ENCODE measurements around the gene INO80.

INO80 gene

DNA sequence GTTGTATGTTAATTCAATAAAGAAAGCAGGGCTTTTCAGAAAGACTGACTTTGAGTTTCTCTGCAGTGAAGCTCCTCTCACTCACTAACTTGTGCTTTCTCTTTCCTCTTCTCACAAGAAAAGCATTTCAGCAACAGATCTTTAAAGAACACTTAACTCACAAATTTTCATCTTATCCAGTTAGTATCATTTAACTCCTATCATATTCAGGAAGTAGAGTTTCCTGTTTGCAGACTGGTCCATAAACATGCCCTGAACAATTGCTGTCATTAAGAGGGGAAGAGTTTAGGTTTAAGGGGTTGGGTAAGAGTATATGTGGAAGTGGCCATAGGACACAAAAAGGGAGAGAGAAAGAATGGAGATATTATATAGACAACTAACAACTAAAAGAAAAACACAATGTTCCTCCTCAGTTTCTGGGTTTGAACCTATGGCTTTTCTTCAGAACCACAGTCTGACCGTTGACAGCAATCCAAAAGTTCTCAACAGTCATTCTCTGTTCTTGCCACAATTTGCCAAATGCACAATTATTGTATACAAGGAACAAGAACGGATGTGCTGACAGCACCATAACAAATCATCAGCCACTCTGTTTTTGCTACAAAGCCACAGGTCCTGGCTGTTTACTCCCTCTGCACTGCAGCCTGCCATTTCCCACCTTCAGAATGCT, 98.9 kb downstream of the INO80 start:
- no peak overlapping the region for H3K27ac ChIP-seq
- TF ChIP-seq, protein P1, sequence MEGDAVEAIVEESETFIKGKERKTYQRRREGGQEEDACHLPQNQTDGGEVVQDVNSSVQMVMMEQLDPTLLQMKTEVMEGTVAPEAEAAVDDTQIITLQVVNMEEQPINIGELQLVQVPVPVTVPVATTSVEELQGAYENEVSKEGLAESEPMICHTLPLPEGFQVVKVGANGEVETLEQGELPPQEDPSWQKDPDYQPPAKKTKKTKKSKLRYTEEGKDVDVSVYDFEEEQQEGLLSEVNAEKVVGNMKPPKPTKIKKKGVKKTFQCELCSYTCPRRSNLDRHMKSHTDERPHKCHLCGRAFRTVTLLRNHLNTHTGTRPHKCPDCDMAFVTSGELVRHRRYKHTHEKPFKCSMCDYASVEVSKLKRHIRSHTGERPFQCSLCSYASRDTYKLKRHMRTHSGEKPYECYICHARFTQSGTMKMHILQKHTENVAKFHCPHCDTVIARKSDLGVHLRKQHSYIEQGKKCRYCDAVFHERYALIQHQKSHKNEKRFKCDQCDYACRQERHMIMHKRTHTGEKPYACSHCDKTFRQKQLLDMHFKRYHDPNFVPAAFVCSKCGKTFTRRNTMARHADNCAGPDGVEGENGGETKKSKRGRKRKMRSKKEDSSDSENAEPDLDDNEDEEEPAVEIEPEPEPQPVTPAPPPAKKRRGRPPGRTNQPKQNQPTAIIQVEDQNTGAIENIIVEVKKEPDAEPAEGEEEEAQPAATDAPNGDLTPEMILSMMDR (conservative IDR thresholded peaks at IDR 0.05): no peak
- no peak for TF ChIP-seq ZFX (IDR thresholded peaks at IDR 0.05)

DNA sequence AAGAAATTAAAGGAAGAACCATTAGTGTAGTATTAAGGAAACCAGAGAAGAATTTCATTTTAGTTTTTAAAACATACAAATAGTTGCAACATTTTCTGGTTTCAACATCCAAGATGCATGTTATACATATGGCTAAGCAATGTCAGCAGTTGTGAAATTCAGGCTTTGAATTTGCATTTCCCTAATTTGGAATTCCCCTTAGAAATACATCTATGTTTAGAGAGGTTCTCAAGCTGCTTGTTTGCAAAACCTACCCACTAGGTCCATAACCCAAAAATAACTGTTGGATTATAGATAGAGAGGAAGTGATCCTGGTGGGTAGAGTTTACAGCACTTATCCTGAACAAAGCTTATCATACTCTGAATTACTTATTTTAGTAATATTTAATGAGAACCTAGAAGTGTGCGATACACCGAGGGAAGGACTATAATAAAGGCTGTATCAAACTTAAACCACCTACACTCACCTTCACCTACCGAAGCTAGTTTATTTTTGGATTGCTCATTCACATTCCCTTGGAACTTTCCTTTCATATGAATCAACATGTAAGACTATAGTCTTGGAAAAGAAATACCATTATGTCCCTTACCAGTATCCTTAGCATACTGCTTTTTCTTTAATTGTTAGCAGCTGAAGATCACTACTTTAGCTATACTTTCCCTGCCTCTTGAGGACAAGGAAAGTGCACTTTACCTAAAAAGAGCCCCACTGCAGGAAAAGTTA, 102.2 kb downstream of the INO80 start:
- H3K27ac ChIP-seq: no peak overlapping the region
- TF ChIP-seq ZFX (IDR thresholded peaks at IDR 0.05): no peak
- TF ChIP-seq, protein P1 (conservative IDR thresholded peaks at IDR 0.05): no peak

DNA sequence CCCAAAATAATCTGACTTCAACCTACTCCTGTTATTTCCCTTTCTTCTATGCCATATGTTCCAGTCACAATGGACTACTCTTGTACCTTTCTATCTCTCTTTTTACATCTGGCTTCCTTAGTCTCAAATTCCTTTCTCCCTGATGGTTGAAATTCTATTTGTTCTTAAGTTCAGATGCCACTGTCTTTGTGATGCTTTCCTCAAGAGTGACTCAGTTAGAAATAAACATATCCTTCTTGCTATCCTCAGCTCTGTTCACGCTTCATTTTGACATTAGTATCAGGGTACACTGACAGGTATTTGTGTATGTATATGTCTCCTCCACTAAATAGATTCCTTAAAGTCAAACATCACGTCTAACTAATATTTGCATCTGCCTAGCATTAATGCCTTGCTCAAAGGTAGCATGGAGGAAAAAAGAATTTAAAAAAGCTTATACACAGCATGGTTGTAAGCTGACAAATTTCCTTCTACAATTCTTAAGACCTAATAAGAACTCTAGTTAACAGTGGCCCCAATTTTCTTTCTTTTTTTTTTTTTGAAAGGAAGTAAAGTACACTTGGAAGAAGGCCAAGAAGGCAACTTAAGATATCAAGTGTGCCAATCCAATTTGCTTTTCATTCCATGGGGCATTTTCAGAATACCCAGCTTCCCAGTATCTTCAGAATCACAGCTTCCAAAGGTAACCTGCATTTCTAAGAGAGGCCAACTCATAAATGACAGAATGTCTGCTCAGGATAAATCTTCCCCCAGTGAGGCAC, 104.8 kb downstream of the INO80 start:
- H3K27ac ChIP-seq: no peak overlapping the region
- TF ChIP-seq, protein P1 (conservative IDR thresholded peaks at IDR 0.05): no peak
- TF ChIP-seq ZFX (IDR thresholded peaks at IDR 0.05): no peak

DNA sequence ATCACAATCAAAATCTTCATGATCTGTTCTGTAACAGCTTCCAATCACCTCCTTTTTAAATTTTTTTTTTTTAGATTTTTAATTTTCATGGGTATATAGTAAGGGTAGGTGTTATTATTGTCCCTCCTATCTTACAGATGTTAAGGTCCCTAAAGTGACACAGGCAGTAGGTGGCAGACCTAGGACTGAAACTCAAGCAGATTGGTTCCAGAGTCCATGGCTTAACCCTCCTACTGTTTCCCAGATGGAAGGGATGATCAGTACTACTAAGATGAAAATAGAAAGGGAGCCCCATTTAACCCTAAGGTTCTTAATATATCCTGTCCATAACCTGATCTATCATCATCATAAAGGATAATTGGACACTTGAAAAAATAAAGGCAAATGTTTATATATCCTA, 105.7 kb downstream of the INO80 start:
- no peak for TF ChIP-seq ZFX (IDR thresholded peaks at IDR 0.05)
- TF ChIP-seq, protein P1 (conservative IDR thresholded peaks at IDR 0.05): no peak
- no peak overlapping the region for H3K27ac ChIP-seq

DNA sequence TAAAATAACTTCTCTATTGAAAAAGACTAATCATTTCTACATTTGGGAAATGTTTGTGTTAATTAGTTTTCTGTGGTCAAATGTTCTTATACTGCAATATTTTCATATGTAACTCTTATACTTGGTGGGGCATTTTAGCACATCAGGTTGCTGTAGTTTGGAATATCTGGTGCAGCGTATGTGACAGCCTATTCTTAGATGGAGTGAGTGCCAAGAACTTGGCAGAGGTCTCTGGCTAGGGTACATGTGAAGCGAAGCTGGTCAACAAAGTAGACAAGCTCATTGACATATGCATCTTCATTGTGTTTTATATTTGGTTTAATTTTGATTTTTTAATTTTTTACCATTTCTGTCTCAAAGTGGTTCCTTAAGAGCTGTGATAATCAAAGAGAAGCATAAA, 109.6 kb downstream of the INO80 start:
- TF ChIP-seq, protein P1 (conservative IDR thresholded peaks at IDR 0.05): no peak
- TF ChIP-seq ZFX (IDR thresholded peaks at IDR 0.05): no peak

DNA sequence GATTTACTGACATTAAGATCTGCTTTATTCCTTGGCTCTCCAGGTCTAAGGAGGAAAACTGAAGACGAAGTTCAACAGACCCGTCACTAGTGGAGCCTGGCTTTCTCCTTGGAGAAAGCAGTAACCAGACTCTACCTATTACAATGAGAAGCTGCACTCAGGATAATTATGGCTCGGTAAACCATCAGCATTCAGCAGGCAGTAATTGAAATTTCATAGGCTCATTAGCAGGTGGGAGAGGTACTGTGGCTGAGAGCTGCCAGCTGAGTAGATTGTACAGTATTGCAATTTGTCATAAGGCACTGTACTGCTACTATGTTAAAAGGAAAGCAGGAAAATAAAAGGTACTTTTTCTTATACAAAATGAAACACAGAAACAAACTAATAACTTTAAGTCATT, 111.6 kb downstream of the INO80 start:
- no peak overlapping the region for H3K27ac ChIP-seq
- no peak for TF ChIP-seq ZFX (IDR thresholded peaks at IDR 0.05)
- TF ChIP-seq, protein P1 (conservative IDR thresholded peaks at IDR 0.05): no peak

More for the DNA sequence above, 109.6 kb downstream of the INO80 start:
- H3K27ac ChIP-seq: no peak overlapping the region

Measured in C4-2B (cell line).